Embryonic facial prominence (tissue), 1 donor: ENCODE data around the gene UROC1.
A peak's percentile ranks its signal among the peaks of the same experiment; 100 is the strongest.

Experiments used
- DNase-seq: peaks from one replicate; pipeline ENCODE4 v3.0.0-alpha.2; 2016; ENCODE audit errors: extremely low spot score

The UROC1 gene

DNA sequence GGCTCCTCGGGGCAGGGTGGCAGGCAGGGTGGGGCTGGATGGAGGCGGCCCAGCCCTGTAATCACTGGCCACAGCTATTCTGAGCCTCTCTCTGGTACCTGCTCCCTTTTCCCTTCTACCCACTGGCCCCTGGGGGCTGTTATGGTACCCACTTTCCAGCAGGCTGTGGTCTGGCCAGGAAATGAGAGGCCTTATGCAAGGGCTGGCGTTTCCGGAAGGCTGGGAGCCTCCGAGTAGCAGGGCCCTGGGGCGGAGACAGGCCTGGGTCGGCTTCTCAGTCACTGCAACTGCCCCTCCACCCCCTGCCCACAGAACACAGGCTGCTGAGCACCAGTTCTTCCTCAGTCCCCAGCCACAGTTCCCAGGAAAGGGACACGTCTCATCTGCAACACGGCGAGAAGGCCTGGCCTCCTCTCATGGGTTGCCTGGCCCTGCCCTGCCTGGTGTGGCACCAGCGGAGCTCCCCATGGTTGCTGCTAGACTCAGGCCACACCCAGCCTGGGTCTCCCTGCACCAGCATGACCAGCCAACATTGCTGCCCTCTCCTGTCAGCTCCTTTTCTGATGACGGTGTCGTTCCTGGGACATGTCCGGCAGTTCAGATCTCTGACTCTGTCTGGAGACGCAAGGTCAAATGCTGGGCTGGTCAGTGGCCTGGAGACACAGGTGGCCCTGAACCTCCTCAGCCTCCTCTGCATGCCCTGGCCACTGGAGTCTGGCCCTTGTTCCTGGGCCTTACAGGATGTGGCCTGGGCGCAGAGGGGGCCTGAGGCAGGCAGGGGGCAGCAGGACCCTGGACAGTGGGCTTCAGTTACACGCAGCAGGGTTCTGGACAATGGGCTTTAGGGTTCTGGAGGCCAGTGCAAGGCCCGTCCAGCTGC, 12.8 kb upstream of the UROC1 start:
- DNase-seq = no peak

DNA sequence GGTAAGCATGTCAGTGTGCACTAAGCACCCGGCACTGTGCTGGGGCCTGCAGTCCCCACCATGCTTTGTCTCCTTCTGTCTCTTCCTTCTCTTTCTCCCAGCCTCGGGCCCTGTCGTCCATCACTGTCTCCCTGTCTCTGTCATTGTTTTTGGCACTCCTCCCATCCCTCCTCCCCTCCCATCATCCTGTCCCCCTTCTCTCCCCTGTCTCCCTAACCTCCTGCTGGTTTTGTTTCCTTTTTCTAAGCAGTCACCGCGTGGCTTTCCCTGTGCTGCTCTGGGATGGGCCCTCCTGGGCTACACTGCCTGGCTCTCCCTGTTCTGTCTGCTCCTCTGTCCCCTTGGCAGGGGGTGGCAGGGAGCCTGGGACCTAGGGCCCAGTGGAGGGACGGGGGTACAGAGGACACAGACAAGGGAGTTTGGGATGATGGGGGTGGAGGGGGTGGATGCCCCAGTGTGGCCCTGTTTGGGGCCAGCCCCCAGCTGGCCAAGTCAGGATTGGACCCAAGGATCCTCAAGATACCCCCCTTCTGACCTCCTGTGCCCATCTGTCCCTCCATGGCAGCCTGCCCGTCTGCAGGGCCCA, 12.1 kb upstream of the UROC1 start:
- no peak for DNase-seq

DNA sequence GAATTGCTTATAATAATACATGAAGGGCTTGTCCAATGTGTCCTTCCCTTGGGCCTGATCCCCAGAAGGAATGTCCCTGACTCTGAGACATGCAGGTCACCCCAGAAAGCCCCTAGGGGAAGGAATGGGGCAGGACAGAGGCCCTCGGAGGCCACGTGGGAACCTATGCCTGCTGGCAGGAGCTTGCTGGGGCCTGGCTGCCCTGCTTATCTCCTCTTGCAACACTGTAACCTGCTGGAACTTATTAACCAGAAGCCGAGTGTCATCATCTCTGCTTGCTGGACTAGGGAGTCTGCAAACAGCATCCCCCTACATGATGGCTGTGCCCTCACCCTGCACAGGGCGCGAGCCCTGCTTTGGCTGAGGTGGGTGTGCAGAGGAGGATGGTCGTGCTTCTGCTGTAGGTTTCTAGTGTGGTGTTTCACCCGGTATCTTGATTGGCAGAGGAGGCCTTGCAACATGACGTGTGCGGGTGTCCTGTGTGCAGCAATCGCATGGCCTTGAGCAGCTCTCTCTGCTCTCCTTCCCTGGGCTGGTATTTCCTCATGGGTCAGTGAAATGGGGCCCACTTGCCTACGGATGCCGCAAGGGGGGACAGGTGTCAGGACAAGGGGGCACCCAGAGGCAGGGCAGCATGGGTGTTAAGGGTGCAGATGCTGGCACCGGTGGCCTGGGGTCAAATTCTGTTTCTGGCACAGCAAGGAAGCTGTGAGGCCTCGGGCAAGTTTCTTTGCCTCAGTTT, 11.4 kb upstream of the UROC1 start:
- DNase-seq = no peak

DNA sequence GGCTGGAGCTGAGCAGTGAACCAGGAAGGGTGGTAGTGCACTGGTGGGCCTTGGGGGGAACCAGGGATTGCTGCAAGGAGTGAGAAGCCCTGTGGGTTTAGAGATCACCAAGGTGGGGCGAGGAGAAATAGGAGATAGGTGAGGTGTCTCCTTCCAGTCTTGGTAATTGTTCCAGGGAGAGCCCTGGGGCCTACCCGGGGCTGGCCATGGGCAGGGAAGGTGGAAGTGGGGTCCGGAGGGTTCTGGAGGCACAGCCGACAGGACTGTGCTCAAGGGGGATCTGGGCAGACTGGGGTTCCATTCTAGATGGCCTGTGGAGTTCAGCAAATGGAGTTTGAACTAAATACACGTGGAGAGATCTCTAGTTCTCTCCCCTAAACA, 10.8 kb upstream of the UROC1 start:
- DNase-seq = no peak

DNA sequence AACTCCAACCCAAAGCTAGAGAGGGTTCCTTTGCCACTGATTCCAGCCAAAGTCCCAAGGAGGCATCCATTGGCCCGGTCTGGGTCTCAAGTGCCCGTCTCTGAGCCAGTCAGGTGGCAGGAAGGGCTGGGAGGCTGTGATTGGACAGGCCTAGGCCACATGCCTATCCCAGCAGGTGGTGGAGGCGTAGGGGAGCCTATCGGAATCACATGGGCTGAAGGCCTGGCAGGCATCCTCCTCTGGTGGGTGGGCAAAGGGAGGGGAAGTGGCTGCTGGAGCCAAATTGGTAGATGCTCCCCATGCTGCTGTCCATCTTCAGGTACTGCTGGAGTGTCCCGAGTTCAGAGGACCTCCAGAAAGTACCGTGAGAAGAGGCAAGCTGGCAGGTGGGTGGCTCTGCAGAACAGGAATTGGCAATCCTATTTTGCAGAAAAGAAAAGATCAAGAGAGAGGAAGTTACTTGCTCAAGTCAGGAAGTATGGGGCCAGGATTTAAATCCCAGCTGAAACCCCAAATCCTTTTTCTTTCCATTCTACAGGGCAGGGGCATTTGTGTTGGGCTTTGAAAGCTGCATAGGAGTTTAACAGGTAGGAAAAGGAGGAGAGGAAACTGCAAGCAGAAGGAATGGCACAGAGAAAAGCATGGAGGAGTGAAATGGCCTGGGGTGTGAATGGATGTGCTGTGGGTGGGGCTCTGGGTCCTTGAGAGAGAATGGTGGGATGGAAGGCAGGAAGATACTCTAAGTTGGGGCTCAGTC, 10.1 kb upstream of the UROC1 start:
- no peak for DNase-seq

DNA sequence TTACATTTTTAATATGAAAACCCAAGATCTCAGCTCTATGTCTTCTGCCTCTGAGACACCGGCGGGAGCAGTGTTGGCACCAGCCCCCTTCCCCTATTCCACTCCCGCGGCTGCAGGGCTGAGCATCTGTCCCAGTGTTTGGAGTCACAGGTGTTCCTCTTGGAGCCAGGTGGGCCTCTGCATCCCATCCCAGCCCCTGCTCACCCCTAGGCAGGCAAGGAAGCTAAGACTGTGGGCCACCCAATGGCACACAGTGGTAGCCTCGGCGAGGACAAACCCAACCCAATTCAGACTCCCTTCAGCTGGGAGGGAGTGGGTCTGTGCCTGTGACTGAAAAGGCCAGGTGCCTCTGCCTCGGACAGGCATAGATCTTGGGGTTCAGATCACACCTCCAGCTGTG, 9.4 kb upstream of the UROC1 start:
- no peak for DNase-seq

DNA sequence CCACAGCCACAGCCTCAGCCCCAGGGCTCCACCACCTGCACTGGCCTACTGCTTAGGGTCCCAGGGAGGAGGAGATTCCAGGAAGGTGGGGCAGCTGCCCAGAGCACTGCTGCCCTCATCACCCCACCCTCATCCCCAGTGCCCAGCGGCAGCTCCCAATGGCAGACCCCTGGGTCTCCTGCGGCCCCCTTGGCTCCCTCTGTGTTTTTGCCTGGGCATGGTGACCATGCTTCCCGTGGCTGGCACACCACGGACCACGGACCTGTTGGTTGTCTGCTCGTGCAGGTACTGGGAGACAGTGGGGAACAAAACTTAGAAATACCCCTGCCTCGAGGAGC, 9.1 kb upstream of the UROC1 start:
- DNase-seq = no peak

DNA sequence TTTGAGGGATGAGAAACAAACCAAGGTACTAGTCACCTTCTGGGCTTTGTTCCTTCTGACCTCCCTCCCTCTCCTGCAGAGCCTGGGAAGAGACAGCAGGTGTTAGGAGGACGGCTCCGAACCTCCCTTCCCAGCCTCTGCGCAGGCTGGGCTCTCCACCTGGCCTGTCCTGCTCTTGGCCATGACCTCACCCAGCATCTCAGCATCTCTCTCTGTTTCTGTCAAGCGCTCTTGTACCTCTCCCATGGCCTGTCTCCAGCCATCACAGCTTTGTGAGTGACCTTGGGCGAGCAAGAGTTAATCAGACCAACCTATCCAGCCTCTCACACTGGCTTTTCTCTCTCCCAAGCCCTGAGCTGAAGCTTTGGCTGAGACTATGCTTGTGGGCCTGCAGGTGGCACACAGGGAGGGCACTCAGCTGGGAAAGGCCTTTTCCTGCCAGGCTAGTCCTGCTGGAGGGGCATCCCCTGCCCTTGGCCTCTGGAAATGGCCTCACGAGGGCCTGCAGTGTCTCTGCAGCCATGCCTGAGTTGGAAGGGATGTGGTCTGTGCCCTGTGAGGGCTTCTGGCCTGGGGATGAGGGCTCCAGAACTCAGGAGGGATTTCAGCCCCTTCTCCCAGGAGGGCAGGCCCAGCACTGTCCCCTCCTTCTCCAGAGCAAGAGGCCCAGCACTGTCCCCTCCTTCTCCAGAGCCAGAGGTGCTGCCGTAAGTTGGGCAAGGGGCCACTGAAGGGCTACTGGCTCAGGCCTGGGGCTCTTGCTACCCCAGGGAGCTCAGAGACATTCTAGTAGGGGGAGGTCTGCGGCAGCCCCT, 8.5 kb upstream of the UROC1 start:
- DNase-seq = no peak

DNA sequence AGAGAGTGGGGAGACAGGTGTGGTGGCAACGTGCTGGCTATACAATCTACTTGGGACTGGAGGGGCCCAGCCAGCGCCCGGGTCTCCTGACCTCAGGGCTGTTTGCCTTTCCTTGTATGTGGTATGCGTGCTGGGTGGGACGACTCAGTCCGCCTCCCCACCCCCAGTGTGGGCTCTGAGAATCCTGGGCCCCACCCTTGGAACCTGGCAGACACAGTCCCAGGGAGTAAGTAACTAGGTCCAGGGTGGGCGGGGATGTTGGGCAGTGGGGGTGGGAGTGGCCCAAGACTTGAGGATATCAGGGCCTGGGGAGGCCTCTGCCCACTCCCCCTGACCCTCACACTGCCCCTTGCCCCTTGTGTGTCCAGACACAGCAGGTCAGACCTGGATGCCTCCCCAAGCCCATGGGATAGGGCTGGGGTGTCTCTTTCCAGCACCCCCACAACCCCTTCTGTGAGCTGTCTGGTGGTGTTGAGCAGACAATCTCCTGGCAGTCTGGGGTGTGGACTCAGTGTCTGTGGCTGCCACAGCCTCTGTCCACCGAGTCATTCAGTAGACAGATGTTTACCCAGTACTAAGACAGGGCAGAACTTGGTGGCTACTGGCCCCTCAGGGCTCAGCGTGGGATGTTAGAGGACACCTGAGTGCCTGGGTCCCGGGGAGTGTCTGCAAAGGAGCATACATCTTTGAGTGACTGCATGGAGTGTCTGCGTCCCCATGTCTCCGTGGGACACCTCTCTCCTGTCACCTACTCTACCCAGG, 7.7 kb upstream of the UROC1 start:
- no peak for DNase-seq

DNA sequence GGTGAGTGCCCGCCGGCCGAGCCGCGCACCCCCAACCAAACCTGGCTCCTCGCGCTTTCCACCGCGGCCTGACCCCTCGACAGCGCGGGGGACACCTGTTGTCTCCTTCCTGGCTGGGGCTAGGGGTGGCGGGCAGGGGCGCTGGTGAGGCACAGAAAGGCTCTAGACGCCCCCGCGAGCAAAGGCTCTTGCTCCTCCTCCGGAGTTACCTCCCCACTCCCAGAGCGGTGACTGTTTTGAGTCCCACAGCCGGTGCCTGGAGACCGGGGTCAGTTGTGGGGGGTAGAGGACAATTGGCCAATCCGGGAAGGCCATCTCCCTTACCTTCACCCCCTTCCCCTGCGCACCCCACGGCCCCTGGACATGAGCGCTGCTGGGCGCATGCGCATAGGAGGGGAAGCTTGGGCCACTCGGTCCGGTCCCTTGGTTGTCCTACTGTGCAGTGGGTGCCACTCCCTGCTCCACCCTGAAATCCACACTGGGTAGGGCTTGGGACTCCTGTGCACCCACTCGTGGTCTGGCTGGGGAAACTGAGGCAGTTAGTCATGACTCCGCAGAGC, 6.9 kb upstream of the UROC1 start:
- DNase-seq = no peak

DNA sequence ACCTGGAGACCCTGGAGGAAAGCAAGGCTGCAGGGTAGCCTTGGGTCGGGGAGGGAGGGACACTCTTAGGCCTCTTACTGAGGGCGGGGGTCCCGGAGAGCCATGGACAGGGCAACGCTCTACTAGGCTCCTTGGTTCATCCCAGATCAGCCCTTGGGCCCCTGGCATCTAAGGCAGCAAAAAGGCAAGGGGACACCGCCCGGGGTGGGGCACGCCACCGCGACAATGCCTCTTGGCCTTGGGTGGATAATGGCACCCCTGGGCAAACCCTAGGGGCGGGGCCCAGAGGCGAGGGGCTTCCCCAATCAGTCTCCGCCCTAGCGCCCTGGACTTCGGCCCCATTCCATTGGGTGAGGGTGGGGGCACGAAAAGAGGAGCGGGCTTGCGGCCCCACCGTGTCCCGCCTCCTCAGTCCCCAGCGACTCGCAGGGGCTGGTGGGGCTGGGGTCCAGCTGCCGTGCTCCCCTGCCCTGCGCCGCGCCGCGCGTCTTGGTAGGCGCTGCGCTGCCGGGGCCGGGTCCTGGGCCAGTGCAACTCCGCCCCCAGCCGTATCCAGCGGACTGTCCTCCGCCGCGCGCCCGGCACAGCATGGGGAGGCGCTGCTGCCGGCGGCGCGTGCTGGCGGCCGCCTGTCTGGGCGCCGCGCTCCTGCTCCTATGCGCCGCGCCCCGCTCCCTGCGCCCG, 6.3 kb upstream of the UROC1 start, which contains the start of gene CHST13:
CHST13 (plus strand) TSS at position 411 of the 684 bp plus-strand sequence; CDS start at position 589, 178 bp downstream.
- no peak for DNase-seq

DNA sequence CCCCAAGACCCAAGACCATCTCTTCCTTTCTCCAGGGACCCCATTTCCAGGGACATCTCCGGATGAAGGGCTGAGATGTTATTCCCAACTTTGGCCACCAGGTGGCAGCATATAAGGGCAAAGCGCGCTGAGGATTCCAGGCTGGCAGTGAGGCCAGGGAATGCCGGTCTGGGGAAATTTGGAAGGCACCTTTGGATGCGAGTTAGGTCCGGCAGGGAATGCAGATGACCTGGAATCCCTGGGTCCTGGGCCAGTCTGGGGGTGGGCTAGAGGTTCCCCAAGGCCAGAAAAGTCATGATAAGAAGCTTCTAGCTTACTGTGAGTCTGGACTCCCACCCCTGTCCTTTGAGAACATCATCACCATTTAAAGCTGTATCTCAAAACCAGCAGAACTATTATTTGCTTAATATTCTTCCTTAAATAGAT, 4.8 kb upstream of the UROC1 start:
- peak; percentile 19 for DNase-seq

DNA sequence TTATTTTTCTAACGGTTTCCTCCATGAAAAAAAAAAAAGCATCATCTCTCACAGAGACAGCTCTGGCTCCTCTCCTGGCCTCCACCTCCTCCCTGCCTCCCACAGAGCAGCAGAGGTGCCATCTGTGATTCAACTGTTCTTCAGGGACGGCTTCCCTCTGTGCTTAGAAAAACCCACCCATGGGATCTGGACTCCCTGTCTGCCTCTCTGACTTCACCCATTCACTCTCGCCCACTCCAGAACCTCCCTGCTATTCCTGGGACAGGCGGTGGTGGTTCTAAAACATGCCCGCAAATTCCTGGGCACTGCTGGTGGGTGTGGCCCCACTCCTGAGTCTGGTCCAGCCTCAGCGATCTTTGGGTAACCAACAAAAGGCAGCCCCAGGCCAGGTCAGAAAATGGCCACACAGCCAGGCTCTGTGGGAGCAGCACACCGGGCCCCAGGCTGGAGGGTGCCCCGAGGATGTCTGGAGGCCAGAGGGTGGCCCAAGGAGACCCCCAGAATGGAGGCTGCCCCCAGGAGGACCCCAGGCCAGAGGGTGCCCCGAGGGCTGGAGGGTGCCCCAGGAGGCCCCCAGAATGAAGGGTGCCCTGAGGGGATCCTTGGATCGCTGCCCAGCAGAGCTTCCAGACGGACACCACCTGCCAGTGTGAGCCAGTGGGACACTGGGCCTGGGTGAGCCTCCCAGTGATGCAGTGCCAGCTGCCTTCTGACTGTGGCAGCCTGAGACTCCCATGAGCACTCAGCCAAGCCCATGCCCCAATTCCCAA, 3.7 kb upstream of the UROC1 start:
- DNase-seq = no peak

DNA sequence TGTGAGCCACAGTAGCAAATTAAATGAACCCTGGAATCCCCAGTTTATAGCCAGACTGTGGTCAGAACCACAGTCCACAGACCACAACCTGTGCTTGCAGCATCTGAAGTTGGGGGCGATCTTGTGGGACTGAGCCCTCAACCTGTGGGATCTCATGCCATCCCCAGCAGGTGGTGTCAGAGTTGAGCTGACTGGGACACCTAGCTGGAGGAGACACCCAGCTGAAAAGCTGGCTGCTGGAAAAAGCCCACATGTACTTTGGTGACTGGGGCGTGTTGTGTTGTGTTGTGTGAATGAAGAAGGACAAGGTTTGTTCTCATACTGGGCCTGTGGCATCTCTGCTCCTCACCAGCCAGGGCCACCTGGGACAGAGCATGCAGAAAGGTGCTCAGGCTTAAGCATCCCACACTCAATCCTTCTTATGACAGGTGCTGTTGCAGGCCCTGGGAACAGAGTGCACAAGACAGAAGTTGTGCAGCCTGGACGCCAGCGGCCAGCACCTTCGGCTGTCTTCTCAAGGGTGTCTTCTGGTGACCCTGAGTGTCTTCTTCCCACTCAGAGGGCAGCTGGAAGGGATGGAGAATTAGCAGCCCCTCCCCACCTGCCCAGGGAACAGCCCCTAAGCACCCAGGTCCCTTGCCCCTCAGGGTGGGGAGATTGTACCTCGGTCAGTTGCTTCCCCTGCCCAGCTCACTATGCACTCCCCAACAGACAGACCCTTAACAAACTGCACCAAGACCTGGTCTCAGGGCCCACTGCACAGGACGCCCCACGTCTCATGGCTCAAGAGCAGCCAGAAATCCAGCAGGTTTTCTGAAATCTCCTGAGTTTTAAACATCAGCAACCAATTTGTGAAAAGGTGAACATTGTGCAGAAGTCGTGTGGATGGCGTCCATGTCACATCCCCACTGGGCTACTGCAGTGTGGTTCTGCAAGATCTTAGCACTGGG, 2.2 kb upstream of the UROC1 start:
- DNase-seq = no peak

DNA sequence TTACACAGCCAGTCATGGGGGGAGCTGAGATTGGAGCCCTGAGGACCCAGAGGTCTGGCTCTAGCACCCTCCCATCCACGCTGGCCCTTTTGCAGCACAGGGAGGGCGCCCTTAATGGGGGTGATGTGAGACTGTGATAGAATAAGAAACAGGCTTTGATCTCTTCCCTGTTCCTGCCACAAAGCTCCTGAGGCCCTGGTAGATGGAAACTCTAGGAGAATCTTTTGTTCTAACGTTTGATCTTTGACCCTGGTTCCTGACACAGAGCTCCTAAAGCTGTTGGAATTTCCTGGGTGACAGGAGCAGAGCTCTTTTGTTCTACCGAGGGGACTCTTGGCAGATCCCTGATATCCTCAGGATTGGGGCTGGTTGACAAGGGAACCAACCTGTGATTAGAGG, 1.2 kb upstream of the UROC1 start:
- no peak for DNase-seq

DNA sequence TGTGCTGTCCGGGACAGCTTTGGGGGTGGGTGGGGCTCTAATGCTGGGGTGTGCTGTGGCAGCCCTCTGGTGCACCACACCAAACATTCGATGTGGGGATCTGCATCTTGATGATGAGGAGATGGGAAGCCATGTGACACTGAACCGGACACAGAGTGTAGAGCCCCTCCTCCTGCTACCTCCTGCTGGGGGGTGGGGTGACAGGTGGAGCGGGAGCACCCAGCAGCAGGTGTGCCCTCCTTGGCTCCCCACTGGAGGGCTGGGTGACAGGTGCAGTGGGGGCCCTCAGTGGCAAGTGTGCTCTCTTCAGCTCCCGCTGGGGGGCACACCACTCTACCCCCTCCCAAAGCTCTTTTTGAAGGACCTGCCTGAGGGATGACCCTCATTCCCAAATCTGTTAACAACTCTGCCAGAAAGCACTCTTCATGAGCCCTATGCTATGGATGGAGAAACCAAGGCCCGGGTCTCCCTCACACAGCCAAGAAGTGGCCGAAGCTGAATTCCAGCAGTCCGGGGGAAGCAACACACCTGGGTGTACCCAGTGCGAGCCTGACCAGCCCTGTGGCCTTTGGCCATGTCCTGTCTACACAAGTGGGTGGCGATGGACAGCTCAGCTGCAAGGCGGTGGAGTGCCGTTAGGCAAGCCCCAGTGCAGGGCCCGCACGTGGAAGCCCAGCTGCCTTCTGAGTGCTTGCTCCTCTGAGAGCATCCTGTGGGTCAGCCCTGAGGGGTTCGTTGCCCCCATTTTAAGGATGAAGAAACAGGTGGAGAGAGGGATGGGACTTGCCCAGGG, 609 bp upstream of the UROC1 start:
- DNase-seq = no peak

DNA sequence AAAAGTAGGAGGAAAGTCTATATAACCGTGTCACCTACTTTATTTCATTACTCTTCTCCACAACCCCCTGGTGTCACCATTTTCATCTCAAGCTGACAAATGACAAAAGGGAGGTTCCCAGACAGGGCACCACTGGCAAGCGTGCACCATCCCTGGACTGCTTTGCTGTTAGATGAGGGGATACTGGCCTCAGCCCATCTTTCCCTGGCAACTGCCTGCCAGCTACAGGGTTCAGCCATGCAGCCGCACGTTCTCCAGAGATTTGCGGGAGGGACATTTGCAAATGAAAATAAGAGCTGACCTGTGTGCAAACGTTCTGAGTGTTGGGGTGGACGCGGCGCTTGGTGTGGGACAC, 660 bp downstream of the UROC1 start:
- DNase-seq = no peak
